Endothelial cell of umbilical vein (primary cell): ENCODE measurements around the gene HESX1. TPM values are rescaled to one million over a fixed set of nuclear protein-coding genes. Genes with fewer than 3 reads are reported as not detected.

Source experiments
- BruUV-seq: library from RNA; stranded (reverse); fragments of 400-500 nt; replicated peaks from 2 replicates; lab custom pipeline; 2021; lab: Mats Ljungman, UMichigan
- CTCF ChIA-PET: fragments of 300-600, 350-600 bp; sonication (Branson Sonifier 250); formaldehyde crosslinking; loops from one replicate; lab custom pipeline; 2021; ENCODE audit warnings: antibody characterized with exemption, inconsistent platforms; lab: Charles Lee
- POLR2A ChIA-PET: fragments of 300-600, 350-600 bp; sonication (Branson Sonifier 250); formaldehyde crosslinking; loops from one replicate; lab custom pipeline; 2021; ENCODE audit warnings: antibody characterized with exemption, inconsistent platforms; lab: Charles Lee
- DNase-seq: peaks from one replicate; pipeline ENCODE4 v3.0.0-alpha.2; 2011; ENCODE audit warnings: low read depth, low spot score
- FAIRE-seq: peaks from 2 replicates; lab custom pipeline; 2011; peaks lifted over from hg19 to GRCh38; lab: Jason Lieb, UNC
- H2AFZ ChIP-seq: 2 replicates; pipeline ENCODE4 v1.6.0; 2012; ENCODE audit warnings: low read depth, low read length, control low read depth, inconsistent platforms
- H3K27ac ChIP-seq: 2 replicates; pipeline ENCODE4 v1.5.1; 2011; ENCODE audit warnings: low read depth, mild to moderate bottlenecking, control low read depth, low read length, moderate library complexity; ENCODE audit not compliant: insufficient read depth
- H3K27me3 ChIP-seq, 2 experiments: 2 replicates each; pipeline versions ENCODE4 v1.6.0 to v1.6.1; 2011; ENCODE audit warnings: low read length in 2 of 2, mixed read lengths in 1 of 2; ENCODE audit not compliant: control insufficient read depth in 2 of 2, insufficient read depth in 2 of 2
- H3K36me3 ChIP-seq, 2 experiments: 2 replicates in 1 of 2; 3 replicates in 1 of 2; pipeline ENCODE4 v1.5.1; 2011; ENCODE audit warnings: low read length in 2 of 2, mild to moderate bottlenecking in 1 of 2, moderate library complexity in 1 of 2; ENCODE audit not compliant: control insufficient read depth in 2 of 2, insufficient read depth in 2 of 2; ENCODE audit errors: extremely low read depth in 1 of 2
- H3K4me1 ChIP-seq: 3 replicates; pipeline ENCODE4 v1.5.1; 2011; ENCODE audit warnings: mild to moderate bottlenecking, low read length; ENCODE audit not compliant: control insufficient read depth, insufficient read depth; ENCODE audit errors: extremely low read depth
- H3K4me2 ChIP-seq: 2 replicates; pipeline ENCODE4 v1.6.1; 2011; ENCODE audit warnings: low read length, control low read depth, mixed read lengths; ENCODE audit not compliant: insufficient read depth
- H3K4me3 ChIP-seq, 3 experiments: fragments of 200-600 bp in 1 of 3; sonication (generic), shearing (Covaris generic) in 1 of 3; replicated peaks in 1 of 3; 2 replicates each; pipeline ENCODE4 v1.5.1; 2011 to 2016; ENCODE audit warnings: control low read depth in 3 of 3, low read length in 3 of 3, mild to moderate bottlenecking in 2 of 3, inconsistent platforms in 1 of 3, low read depth in 1 of 3, moderate library complexity in 1 of 3; ENCODE audit not compliant: insufficient read depth in 1 of 3
- H3K79me2 ChIP-seq: 2 replicates; pipeline ENCODE4 v1.6.0; 2012; ENCODE audit warnings: low read length, inconsistent platforms; ENCODE audit not compliant: control insufficient read depth, insufficient read depth
- H3K9ac ChIP-seq: replicated peaks from 2 replicates; pipeline ENCODE3; 2011; ENCODE audit warnings: low read length, control low read depth; ENCODE audit not compliant: insufficient read depth; ENCODE audit errors: extremely low read depth
- H3K9me1 ChIP-seq: replicated peaks from 3 replicates; pipeline ENCODE4 v1.6.0; 2011; ENCODE audit warnings: mild to moderate bottlenecking, low read length; ENCODE audit not compliant: control insufficient read depth, insufficient read depth; ENCODE audit errors: extremely low read depth
- H3K9me3 ChIP-seq: replicated peaks from 2 replicates; pipeline ENCODE4 v1.5.1; 2012; ENCODE audit warnings: low read length, inconsistent platforms; ENCODE audit not compliant: control insufficient read depth, insufficient read depth
- H4K20me1 ChIP-seq: replicated peaks from 2 replicates; pipeline ENCODE3; 2011; ENCODE audit warnings: mild to moderate bottlenecking, low read length; ENCODE audit not compliant: control insufficient read depth, insufficient read depth; ENCODE audit errors: extremely low read depth
- EZH2 ChIP-seq: IDR thresholded peaks from 2 replicates; pipeline ENCODE4 v1.6.1; 2012; ENCODE audit warnings: borderline replicate concordance, low read depth, mild to moderate bottlenecking, moderate library complexity, low read length, inconsistent platforms; ENCODE audit not compliant: severe bottlenecking
- FOS ChIP-seq: IDR thresholded peaks from 2 replicates; pipeline ENCODE4 v1.6.1; 2011; ENCODE audit warnings: mild to moderate bottlenecking, low read length, moderate library complexity, borderline replicate concordance; ENCODE audit not compliant: insufficient read depth
- GATA2 ChIP-seq: IDR thresholded peaks from 2 replicates; pipeline ENCODE4 v1.7.0; 2011; ENCODE audit warnings: low read depth, mild to moderate bottlenecking, moderate library complexity, mixed read lengths, low read length; ENCODE audit not compliant: insufficient read length, insufficient read depth
- JUN ChIP-seq: IDR thresholded peaks from 2 replicates; pipeline ENCODE4 v1.6.1; 2011; ENCODE audit warnings: borderline replicate concordance, low read depth; ENCODE audit not compliant: insufficient read length, insufficient read depth
- MYC ChIP-seq: IDR thresholded peaks from one replicate; pipeline ENCODE4 v1.6.1; 2011; ENCODE audit warnings: mild to moderate bottlenecking, low read depth, low read length
- POLR2A ChIP-seq: IDR thresholded peaks from 2 replicates; pipeline ENCODE4 v1.6.1; 2012; ENCODE audit warnings: low read depth, mild to moderate bottlenecking, control low read depth, low read length
- POLR2AphosphoS5 ChIP-seq: IDR thresholded peaks from 2 replicates; pipeline ENCODE4 v1.6.1; 2012; ENCODE audit warnings: low read depth, mild to moderate bottlenecking, control low read depth, low read length, moderate library complexity; ENCODE audit not compliant: insufficient read depth
- dilution Hi-C: fragments of 300-500 bp; cut with MboI; formaldehyde crosslinking; loops from one replicate; pipeline ENCODE4 v1.15.0; 2019; ENCODE audit warnings: low sequenced_read_pairs; ENCODE audit not compliant: extremely low pct_ligation_motif_present
- intact Hi-C: fragments of 100-400 bp; cut with micrococcal nuclease; formaldehyde crosslinking; loops from one replicate; pipeline ENCODE4 v1.10.0; 2022
- polyA plus RNA-seq, 4 experiments: library from polyadenylated mRNA; depleted of rRNA in 3 of 4; stranded (reverse) in 3 of 4; unstranded in 1 of 4; fragments of >200 nt; gene quantifications; 2 replicates each; pipeline versions ENCODE4 v1.2.1 to v1.2.3, GENCODE V29; 2011 to 2012; ENCODE audit warnings: missing spikeins in 1 of 4
- total RNA-seq: library from RNA; stranded (reverse); gene quantifications from 2 replicates; pipeline ENCODE4 v1.2.3, GENCODE V29; 2021
- TF ChIP-seq, protein P1 (sequence below): IDR thresholded peaks from 2 replicates; pipeline ENCODE4 v1.6.1; 2011; ENCODE audit not compliant: insufficient read depth, insufficient read length
- TF ChIP-seq, protein P2 (sequence below), 2 donors: IDR thresholded peaks; 1 replicate in 1 of 2; 2 replicates in 1 of 2; pipeline ENCODE4 v1.5.1; 2011; ENCODE audit warnings: low read length in 2 of 2, mild to moderate bottlenecking in 2 of 2, moderate library complexity in 2 of 2, control low read depth in 1 of 2, inconsistent platforms in 1 of 2, low read depth in 1 of 2; ENCODE audit not compliant: insufficient read depth in 1 of 2; ENCODE audit errors: extremely low read depth in 1 of 2

HESX1 gene
- total and polyA plus RNA-seq, 2 donors (not counting 3 experiments of a cell fraction or from before 2014, with no cell fraction given): 0.21 to 0.58 TPM

DNA sequence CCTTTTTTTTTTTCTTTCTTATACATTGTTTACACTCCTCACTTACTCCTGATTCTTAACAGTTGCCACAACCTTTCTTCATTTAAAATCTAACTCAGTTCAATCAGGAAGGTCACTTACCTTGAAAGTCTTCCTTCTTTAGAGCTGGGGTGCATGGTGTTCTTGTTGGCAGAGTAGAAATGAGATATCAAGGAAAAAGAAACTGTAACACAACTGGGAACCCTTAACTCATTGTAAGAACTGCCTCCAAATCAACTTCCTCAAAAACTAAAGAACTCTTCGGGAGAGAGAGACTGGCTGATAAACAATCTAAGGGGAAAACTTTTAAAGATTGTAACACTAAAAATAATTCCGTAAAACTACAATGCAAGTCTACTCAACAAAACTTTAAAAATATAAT lies 26.4 kb upstream of the HESX1 start:
- TF ChIP-seq, protein P1, sequence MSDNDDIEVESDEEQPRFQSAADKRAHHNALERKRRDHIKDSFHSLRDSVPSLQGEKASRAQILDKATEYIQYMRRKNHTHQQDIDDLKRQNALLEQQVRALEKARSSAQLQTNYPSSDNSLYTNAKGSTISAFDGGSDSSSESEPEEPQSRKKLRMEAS: no peak
- TF ChIP-seq GATA2 (no peak), MYC (no peak), JUN (no peak), POLR2AphosphoS5 (no peak), POLR2A (no peak), EZH2 (no peak), FOS (no peak)
- TF ChIP-seq, protein P2, sequence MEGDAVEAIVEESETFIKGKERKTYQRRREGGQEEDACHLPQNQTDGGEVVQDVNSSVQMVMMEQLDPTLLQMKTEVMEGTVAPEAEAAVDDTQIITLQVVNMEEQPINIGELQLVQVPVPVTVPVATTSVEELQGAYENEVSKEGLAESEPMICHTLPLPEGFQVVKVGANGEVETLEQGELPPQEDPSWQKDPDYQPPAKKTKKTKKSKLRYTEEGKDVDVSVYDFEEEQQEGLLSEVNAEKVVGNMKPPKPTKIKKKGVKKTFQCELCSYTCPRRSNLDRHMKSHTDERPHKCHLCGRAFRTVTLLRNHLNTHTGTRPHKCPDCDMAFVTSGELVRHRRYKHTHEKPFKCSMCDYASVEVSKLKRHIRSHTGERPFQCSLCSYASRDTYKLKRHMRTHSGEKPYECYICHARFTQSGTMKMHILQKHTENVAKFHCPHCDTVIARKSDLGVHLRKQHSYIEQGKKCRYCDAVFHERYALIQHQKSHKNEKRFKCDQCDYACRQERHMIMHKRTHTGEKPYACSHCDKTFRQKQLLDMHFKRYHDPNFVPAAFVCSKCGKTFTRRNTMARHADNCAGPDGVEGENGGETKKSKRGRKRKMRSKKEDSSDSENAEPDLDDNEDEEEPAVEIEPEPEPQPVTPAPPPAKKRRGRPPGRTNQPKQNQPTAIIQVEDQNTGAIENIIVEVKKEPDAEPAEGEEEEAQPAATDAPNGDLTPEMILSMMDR (IDR thresholded peaks at IDR 0.05; ENCODE audit: extremely low read depth in 1 of 2, insufficient read depth in 1 of 2, low read depth in 1 of 2, low read length in 2 of 2): no peak
- peaks cover 24% of the 10 kb centered on the region for H3K79me2 ChIP-seq
- H3K4me1 ChIP-seq: peaks cover 18% of the 10 kb centered on the region
- no peak overlapping the region for H3K27ac ChIP-seq
- DNase-seq (no peak), FAIRE-seq (no peak)
- H3K9me3 ChIP-seq: no peaks in the 10 kb centered on the region
- intact Hi-C loops (loop anchor here (2.0 to 5.0 kb wide), 5 partner anchors 29 to 371 kb away; partner anchors contain the start of genes ARF4 and PDE12), dilution Hi-C loops (no loop called here)
- H4K20me1 ChIP-seq: no peaks in the 10 kb centered on the region
- H3K36me3 ChIP-seq: no peaks in the 10 kb centered on the region
- POLR2A ChIA-PET: no interaction called here
- H3K9me1 ChIP-seq: no peaks in the 10 kb centered on the region
- H3K4me3 ChIP-seq: no peak overlapping the region
- CTCF ChIA-PET: interaction anchor here (1.2 to 3.0 kb wide), 2 partner anchors 32 to 47 kb away, joined by 3 to 13 read pairs; no protein-coding TSS in a partner anchor
- H3K4me2 ChIP-seq: no peak overlapping the region
- no peak overlapping the region for H2AFZ ChIP-seq
- no peaks in the 10 kb centered on the region for H3K27me3 ChIP-seq
- BruUV-seq: no TSS peak
- no peak overlapping the region for H3K9ac ChIP-seq
